NK-92 (cell line): Measurements from ENCODE around the gene CASQ2.

Source experiments
- DNase-seq: peaks from one replicate; lab custom pipeline; 2025; ENCODE audit not compliant: unreplicated experiment; lab: John Stamatoyannopoulos, UW

Gene CASQ2

DNA sequence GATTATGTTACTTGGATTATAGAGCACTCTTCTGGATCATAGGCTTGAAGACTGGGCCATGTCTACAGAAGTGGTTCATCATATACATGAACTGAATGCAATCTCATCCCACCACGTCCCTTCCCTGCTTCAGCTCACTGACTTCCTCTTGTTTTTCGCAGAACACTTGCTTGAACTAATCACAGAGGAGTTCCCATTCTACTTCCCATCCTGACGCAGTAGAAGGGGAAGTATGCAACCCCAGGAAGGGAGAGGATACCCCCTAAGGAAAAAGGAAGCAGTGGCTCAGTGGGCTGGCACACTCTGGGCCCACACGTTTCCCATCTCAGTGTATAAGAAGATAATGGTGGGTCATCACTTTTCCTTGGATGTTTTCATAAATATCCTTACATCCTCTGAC, 36.2 kb downstream of the CASQ2 start:
- no peak for DNase-seq

- no peak for DNase-seq
Observed at GRCh38 chr1:115729756-115730155, 38.8 kb downstream of the CASQ2 start.

GRCh38 chr1:115728341-115728740, 40.2 kb downstream of the CASQ2 start:
- DNase-seq = no peak

- DNase-seq = no peak
Observed at GRCh38 chr1:115727706-115728249, 40.7 kb downstream of the CASQ2 start.

DNA sequence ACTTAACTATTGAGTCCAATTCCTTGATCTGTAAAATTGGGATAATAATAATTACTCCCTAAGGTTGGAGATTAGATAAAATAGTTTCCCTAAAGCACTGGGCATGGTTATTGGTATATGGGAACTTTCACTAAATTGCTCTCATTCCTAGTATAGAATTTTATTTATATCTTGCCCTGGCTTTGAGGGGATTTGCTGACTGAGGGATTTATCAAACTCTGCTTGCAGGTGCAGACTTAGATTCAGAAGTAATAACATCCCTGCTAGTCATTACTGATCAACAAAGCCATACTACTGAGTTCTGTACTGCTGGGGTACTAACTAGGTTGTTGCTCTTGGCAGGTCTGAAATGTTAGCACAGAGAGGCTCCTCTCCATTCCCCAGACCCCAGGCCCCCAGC, 41.9 kb downstream of the CASQ2 start:
- DNase-seq = no peak

GRCh38 chr1:115726161-115726560, 42.4 kb downstream of the CASQ2 start:
- no peak for DNase-seq

GRCh38 chr1:115725600-115725999, 42.9 kb downstream of the CASQ2 start:
- DNase-seq = no peak

DNA sequence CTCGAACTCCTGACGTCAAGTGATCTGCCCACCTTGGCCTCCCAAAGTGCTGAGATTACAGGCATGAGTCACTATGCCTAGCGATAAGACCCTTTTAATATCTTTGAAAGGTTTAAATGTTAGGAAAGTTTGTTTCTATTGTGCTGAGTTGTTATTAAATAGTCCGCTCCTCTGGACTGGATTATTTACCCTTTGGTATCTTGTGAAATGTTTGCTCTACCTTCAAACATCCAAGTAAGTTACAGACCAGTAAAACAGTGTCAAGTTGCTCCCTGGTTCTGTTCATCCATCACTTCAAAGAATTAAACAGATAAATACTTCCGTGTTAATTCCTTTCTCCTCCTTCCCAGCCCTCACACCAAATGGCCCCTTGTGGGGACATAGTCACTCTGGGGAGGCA, 44.8 kb downstream of the CASQ2 start:
- no peak for DNase-seq

DNA sequence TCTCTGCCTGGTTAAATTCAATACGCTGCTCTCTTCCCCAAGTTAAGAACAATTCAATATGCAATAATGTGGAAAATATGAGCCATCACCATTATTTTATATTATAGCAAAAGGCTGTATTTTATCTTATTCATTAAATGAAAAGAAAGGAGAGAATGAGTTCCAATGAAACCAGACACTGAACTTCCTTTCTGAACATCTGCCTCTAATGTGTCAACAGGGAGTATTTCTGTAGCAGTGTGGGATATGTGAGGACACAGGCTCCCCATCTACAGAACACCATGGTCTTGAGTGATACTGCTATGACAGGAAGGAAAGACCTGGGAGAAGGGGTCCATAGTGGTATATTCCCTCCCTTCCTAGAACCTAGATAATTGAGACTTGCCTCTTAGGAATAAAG, 46.3 kb downstream of the CASQ2 start:
- DNase-seq = no peak

- no peak for DNase-seq
Observed at GRCh38 chr1:115719285-115719684, 49.2 kb downstream of the CASQ2 start.

DNA sequence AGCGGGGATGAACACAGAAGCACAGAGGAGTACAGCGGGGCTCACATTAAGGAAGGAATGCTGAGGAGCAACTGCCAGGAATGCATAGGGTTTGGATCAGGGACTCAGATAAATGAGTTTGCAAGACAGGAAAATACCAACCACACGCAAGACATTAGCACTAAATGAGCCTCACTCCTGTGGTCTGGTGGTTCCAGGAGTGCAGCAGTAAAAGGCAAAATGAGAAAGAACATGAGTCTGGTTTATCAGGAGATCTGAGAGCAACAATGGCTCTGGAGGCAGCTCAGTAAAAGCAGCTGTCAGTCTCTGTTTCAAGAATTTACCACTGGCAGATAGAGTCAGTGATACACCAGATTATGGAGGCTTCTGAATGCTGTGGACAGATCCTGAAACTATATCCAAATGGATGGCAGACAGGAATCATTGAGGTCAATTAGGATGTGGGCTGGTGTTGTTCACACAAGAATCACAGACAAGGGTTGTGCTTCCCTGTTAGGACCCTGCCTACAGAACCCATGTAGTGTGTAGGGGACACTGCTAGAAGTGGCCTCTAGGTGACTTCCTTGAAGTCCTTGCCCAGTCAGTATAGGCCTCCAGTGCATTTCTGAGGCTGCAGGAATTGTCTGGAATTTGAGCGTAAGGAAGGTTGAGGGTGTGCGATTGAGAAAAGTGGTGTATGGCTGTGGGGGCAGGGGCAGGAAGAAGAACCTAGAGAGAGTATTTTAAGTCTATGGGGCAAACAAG, 50.3 kb downstream of the CASQ2 start:
- DNase-seq = no peak

DNA sequence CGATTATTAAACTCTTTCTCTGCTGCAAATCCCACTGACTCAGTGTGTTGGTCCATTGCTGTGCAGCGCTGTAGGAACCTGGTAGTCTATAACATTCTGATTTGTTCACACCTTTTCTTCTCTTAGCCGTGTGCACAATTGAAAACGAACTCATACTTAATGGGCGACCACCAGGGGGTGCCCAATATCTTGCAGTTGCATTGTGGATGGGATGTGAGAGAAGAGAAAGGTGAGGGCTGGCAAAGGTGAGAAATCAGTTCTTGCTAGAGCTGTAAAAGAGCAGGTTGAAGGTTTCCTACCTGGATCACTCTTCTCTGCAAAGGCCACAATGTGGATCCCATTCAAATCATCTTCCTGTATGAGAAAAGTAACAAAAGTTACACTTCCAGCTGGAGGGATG, 51.0 kb downstream of the CASQ2 start:
- DNase-seq = no peak

DNA sequence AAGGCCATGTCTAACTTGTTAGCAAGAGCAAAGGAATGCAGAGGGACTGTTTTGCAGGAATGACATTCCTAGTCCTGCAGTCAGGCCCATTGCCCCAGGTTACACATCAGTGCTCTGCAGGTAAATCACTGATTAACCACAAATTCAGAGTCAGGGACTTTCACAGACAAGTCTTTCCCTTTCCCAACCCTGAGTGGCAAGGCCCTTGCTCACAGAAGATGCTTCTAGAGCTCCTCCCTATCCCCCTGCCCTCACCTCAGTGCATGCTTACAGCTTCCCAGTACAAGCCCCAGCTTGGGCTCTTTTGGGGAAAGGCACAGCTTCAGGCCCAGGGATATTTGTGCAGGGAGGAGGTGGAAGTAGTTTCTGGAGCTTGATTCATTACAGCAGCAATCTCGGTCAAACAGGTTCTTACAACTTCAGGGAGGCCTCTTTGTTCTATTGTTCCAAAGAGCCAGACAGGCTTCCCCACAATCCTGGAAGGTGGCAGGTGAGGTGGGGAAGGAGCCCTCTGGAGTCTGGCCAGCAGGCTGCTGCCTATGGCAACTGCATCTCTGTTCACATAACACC, 53.9 kb downstream of the CASQ2 start:
- DNase-seq = no peak

DNA sequence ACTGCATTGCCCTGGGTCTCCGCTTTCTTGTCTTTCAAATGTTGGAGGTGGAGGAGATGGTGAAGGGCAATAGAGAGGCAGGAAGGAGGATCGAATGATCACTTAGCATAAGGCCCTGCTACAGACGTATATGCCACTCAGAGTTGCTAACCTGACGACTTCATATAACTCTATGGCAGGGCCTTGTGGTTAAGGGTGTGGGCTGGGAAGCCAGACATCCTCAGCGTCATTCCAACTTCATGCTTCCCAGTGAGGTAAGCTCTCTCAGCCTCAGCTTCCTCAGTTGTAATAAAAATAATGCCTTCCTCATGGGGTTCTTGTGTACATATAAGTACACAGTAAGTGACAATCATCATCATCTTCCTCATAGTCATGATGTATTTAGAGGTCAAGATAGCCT, 54.6 kb downstream of the CASQ2 start:
- no peak for DNase-seq

DNA sequence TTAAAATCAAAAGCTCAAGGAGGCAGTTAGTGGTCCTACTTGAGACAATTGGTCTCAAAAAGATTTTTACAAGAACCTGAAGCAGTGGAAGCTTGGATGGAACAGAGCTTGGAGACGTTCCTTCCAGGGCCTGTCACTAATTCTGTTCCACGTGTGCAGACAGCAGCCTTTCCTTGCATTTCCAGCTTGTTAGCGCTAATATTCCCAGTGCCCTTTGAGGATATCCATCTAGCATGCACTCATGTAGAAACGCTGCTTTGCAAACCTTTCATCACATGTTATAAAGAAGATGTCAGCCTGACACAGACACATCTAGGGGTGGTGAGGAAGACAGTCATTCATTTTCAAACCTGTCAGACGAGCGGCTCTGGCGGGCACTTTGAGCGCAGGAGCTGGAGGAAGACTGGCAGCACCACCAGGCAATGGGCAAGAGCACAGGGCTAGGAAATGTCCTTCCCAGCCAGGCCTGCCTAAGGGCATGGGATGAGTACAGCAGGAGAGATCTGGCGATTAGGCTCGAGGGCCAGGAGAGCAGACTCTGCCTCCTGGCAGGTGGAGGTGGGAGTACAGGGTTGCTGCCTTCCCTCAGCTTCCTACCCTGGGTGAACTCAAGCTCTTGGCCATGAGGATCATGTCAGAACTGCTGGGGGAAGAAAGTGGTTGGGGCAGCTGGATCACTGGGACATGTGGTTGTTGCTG, 55.5 kb downstream of the CASQ2 start:
- DNase-seq = no peak

DNA sequence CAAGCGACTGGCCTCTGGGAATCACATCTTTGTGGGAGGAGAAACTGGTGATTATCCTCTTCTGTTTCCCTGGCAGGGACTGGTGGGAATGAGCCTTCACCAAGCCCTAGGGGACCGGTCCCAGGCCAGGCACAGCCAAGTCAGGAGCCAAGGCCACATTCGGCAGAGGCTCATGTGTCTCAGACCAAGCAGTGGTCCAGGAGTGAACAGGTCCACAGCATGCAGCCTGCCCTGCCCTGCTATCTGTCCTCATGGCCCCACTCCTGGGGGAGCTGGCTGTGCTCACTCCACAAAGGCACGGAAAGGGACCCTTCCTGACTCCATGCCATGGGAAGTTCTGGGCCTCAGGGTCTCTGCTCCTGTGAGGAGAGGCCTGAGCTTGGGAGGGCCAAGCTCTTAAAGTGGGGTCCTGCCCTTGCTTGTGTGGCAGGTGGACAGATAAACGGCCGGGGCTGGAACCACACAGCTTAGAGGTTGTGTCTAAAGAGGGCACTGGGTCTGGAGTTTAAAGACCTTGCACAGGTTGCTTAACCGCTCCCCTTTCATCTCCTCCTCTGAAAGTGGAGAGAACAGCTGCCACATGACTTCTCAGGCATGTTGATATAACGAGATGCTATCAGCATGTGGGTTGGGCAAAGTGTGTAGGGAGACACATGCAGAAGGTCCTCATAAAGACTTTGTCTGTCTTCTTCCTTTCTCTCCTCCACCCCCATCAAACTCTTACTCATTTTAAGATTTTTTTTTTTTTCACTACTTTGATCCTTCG, 57.5 kb downstream of the CASQ2 start:
- no peak for DNase-seq

DNA sequence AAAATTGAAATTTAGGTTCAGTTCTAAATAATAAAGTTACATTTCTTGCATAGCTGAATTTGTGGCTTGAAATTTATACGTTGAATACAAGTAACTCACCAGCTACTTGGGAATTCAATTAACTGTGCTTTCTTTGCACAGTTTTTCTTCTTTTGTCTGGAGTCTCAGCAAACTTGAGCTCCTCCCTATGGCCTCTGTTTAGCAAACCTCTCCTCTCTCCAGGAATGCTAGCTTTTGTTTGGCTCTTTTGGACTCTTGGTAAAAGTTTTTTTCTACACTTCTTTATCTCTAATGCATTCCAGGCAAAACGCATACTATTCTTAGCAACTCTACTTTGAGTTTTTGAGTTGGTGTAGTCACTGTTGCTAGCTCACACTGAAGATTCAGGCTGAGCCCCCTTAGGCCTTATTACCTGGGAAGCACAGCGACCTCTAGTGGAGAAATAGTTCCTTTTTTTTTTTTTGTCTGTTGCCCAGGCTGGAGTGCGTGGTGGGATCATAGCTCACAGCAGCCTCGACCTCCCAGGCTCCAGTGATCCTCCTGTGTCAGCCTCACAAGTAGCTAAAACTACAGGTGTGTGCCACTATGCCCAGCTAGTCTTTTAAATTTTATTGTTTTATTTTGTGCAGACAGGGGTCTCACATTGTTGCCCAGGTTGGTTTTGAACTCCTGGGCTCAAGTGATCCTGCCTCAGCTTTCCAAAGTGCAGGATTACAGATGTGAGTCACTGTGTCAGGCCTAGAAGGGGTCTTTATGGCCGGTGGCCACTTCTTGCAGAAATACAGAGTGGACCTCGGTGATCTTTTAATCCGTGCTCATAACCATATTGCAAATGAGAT, 61.7 kb downstream of the CASQ2 start:
- DNase-seq = no peak

DNA sequence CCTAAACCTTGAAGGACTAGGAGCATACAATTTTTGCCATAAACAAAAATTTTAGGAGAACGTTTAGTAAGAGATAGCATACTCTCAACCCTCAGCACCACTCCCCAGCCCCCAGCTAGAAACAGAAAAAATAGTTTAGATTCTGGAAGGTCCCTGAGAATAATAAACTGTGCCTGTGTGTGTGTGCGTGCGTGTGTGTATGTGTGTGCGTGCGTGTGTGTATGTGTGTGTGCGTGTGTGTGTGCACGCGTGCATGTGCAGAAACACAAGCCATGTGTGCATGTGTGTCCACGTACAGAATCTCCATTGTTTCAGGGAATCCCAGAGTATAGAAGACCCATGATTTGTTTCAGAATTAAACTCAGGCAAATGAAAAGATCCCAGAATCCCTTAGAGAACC, 62.6 kb downstream of the CASQ2 start:
- no peak for DNase-seq

- no peak for DNase-seq
Observed at GRCh38 chr1:115705085-115705951, 63.2 kb downstream of the CASQ2 start.

DNA sequence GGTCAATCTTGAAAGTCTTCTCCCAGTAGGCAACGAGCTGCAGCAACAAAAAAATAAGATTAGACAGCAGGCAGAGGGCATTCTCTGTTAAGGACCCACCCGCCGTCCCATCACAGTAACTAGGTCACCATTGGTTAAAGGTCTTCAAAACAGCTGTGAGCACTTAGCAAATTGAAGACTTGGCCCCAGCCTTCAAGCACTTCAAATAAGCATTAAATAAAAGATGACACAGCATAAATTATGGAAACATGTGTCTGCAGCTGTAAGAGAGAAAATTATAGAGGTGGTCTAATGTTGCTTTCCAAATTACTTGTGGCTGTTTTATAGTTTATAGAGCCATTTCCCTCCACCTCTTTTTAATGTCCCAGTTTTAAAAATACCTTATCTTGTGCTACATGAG, 65.6 kb downstream of the CASQ2 start:
- DNase-seq = no peak
